Activated naive CD8-positive, alpha-beta T cell treated with anti-CD3 and anti-CD28 coated beads for 36 hours (primary cell): ENCODE measurements around the gene TMCC2. TPM values are rescaled to one million over a fixed set of nuclear protein-coding genes. Genes with fewer than 3 reads are reported as not detected.

Experiments
- DNase-seq: peaks from one replicate; pipeline ENCODE4 v3.0.0; 2021
- H3K27ac Mint-ChIP-seq: one replicate; pipeline ENCODE4 v1.8.0; 2022; ENCODE audit warnings: mild to moderate bottlenecking, moderate library complexity, mixed read lengths
- H3K27me3 Mint-ChIP-seq: one replicate; pipeline ENCODE4 v1.8.0; 2022; ENCODE audit warnings: mild to moderate bottlenecking, mixed read lengths
- H3K36me3 Mint-ChIP-seq: one replicate; pipeline ENCODE4 v1.8.0; 2021; ENCODE audit warnings: mild to moderate bottlenecking, mixed read lengths
- H3K4me1 Mint-ChIP-seq: one replicate; pipeline ENCODE4 v1.8.0; 2021; ENCODE audit warnings: mixed read lengths
- H3K4me3 Mint-ChIP-seq: one replicate; pipeline ENCODE4 v1.8.0; 2022; ENCODE audit warnings: mild to moderate bottlenecking, moderate library complexity, mixed read lengths
- H3K9me3 Mint-ChIP-seq: one replicate; pipeline ENCODE4 v1.8.0; 2022; ENCODE audit warnings: mixed read lengths
- total RNA-seq, 2 experiments: library from RNA; stranded (reverse); gene quantifications; one replicate each; pipeline ENCODE4 v1.2.3, GENCODE V29; 2021

Gene TMCC2
- total RNA-seq, 2 experiments from 2014 or later = 13.3 to 14.0 TPM

DNA sequence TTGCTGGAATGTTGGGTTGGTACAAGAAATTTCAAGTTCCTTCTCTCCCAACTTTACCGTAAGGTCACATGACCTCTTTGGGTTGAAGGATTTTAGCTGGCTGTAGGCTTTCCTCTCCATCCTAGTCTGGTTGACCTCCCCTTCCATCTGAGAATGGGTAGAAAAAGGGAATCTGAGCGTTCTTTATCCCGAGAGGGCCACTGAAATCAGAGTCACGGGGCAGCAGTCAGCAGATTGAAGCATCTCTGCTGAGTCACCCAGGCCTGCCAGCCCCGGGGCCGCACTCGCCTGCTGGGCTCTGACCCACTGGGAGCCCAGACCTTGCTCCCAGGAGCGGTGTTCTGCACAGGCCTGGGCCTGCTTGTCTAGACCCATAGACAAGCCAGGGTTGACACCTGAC lies 31.0 kb downstream of the TMCC2 start:
- H3K4me1 Mint-ChIP-seq = peaks cover 34% of the 10 kb centered on the region
- H3K4me3 Mint-ChIP-seq = no peak overlapping the region

GRCh38 chr1:205259324-205259832 lies 31.6 kb downstream of the TMCC2 start:
- Mint-ChIP-seq H3K9me3 (no peaks in the 10 kb centered on the region), H3K4me1 (peaks cover 34% of the 10 kb centered on the region), H3K4me3 (no peak overlapping the region), H3K27me3 (no peaks in the 10 kb centered on the region), H3K36me3 (peaks cover 2% of the 10 kb centered on the region), H3K27ac (no peak overlapping the region)
- no peak for DNase-seq

More for the DNA sequence above, 31.0 kb downstream of the TMCC2 start:
- Mint-ChIP-seq H3K27ac (no peak overlapping the region), H3K36me3 (peaks cover 2% of the 10 kb centered on the region), H3K9me3 (no peaks in the 10 kb centered on the region), H3K27me3 (no peaks in the 10 kb centered on the region)
- DNase-seq = no peak

DNA sequence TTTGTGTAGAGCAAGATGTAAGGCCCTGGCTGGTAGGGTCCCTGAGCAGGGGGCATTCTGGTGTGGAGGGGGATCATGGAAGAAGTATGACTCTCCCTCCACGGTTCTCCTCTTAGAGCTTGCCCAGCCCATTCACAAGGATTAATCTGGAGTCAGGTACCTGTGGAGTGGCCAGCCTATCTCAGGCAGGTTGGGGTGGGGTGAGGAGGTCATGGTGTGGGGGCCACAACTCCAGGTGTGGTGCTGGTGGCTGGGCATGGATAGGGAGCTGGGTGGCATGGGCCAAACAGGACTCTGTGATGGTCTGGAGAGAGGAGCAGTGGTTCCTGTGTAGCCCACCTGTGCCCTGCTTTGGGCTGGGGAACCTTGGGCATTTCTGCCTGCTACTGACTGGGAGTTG lies 32.3 kb downstream of the TMCC2 start:
- Mint-ChIP-seq H3K4me1 (peaks cover 34% of the 10 kb centered on the region), H3K27ac (no peak overlapping the region), H3K36me3 (peaks cover 2% of the 10 kb centered on the region), H3K4me3 (no peak overlapping the region), H3K27me3 (no peaks in the 10 kb centered on the region), H3K9me3 (no peaks in the 10 kb centered on the region)
- DNase-seq = no peak

- no peak overlapping the region for H3K27ac Mint-ChIP-seq
- no peaks in the 10 kb centered on the region for H3K27me3 Mint-ChIP-seq
- peaks cover 30% of the 10 kb centered on the region for H3K4me1 Mint-ChIP-seq
- H3K9me3 Mint-ChIP-seq = no peaks in the 10 kb centered on the region
- no peak for DNase-seq
- H3K4me3 Mint-ChIP-seq = no peak overlapping the region
- peaks cover 2% of the 10 kb centered on the region for H3K36me3 Mint-ChIP-seq
Observed at GRCh38 chr1:205260948-205261732, 33.4 kb downstream of the TMCC2 start.

- H3K4me1 Mint-ChIP-seq = peaks cover 29% of the 10 kb centered on the region
- peaks cover 2% of the 10 kb centered on the region for H3K36me3 Mint-ChIP-seq
- no peak for DNase-seq
- H3K9me3 Mint-ChIP-seq = no peaks in the 10 kb centered on the region
- H3K27me3 Mint-ChIP-seq = no peaks in the 10 kb centered on the region
- no peak overlapping the region for H3K4me3 Mint-ChIP-seq
- H3K27ac Mint-ChIP-seq = no peak overlapping the region
Observed at GRCh38 chr1:205261946-205262691, 34.4 kb downstream of the TMCC2 start.

- no peak for DNase-seq
- Mint-ChIP-seq H3K4me1 (peaks cover 28% of the 10 kb centered on the region), H3K4me3 (no peak overlapping the region), H3K27me3 (no peaks in the 10 kb centered on the region), H3K27ac (no peak overlapping the region), H3K36me3 (peaks cover 2% of the 10 kb centered on the region), H3K9me3 (no peaks in the 10 kb centered on the region)
Observed at GRCh38 chr1:205262731-205263171, 35.0 kb downstream of the TMCC2 start.

GRCh38 chr1:205263580-205264190 lies 35.9 kb downstream of the TMCC2 start:
- peaks cover 28% of the 10 kb centered on the region for H3K4me1 Mint-ChIP-seq
- no peaks in the 10 kb centered on the region for H3K9me3 Mint-ChIP-seq
- H3K36me3 Mint-ChIP-seq = peaks cover 2% of the 10 kb centered on the region
- no peak overlapping the region for H3K27ac Mint-ChIP-seq
- H3K27me3 Mint-ChIP-seq = no peaks in the 10 kb centered on the region
- DNase-seq = no peak
- H3K4me3 Mint-ChIP-seq = no peak overlapping the region

DNA sequence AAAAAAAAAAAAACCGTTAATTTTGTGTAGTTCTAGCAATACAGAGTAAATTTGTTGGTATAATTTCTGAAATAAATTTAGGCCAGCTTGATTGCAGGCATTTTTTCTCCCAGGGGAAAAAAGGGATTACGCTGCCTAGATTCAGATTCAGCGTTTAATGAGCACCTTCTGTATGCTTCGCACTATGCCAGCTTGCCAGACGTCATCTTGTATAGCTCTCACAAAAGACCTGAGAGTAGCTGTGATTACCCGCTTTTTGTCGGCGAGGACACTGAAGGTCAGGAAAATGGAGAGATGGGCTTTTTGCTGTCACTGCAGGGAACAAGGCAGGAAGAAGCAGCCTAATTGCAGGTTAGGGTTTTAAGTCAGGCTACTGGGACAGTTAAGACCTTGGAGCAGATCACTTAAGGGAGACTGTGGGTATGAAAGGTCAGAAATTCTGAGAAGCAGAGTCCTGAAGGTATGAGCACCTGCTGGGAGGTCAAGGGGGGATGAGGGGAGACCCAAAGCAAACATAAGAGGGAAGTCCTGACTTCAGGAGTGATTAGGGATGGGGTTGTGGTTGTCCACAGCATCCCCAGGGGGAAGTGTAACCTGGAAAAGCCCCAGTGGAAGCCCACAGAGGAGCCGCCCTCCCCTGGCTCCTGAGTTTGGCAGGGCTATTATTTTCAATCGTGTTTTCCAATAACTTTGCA lies 39.0 kb downstream of the TMCC2 start:
- H3K27ac Mint-ChIP-seq = no peak overlapping the region
- H3K4me1 Mint-ChIP-seq = peaks cover 15% of the 10 kb centered on the region
- no peak for DNase-seq
- H3K27me3 Mint-ChIP-seq = no peaks in the 10 kb centered on the region
- H3K4me3 Mint-ChIP-seq = no peak overlapping the region
- H3K36me3 Mint-ChIP-seq = peaks cover under 1% of the 10 kb centered on the region
- H3K9me3 Mint-ChIP-seq = no peaks in the 10 kb centered on the region

- H3K4me3 Mint-ChIP-seq = no peak overlapping the region
- H3K36me3 Mint-ChIP-seq = peaks cover 2% of the 10 kb centered on the region
- peaks cover 10% of the 10 kb centered on the region for H3K4me1 Mint-ChIP-seq
- H3K27ac Mint-ChIP-seq = no peak overlapping the region
- H3K9me3 Mint-ChIP-seq = no peaks in the 10 kb centered on the region
- DNase-seq = no peak
- H3K27me3 Mint-ChIP-seq = no peaks in the 10 kb centered on the region
Observed at GRCh38 chr1:205267306-205267902, 39.7 kb downstream of the TMCC2 start.

DNA sequence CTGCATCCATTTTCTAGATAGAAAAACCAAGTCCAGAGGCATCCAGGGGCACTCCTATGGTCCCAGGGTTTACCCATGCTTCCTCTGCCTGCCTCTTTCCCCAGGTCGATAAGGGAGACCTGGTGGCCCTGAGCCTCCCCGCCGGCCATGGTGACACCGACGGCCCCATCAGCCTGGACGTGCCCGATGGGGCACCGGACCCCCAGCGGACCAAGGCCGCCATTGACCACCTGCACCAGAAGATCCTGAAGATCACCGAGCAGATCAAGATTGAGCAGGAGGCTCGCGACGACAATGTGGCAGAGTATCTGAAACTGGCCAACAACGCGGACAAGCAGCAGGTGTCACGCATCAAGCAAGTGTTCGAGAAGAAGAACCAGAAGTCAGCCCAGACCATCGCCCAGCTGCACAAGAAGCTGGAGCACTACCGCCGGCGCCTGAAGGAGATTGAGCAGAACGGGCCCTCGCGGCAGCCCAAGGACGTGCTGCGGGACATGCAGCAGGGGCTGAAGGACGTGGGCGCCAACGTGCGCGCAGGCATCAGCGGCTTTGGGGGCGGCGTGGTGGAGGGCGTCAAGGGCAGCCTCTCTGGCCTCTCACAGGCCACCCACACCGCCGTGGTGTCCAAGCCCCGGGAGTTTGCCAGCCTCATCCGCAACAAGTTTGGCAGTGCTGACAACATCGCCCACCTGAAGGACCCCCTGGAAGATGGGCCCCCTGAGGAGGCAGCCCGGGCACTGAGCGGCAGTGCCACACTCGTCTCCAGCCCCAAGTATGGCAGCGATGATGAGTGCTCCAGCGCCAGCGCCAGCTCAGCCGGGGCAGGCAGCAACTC lies 41.3 kb downstream of the TMCC2 start:
- no peaks in the 10 kb centered on the region for H3K9me3 Mint-ChIP-seq
- no peaks in the 10 kb centered on the region for H3K27me3 Mint-ChIP-seq
- peaks cover 2% of the 10 kb centered on the region for H3K36me3 Mint-ChIP-seq
- no peak overlapping the region for H3K27ac Mint-ChIP-seq
- no peak overlapping the region for H3K4me3 Mint-ChIP-seq
- H3K4me1 Mint-ChIP-seq = peaks cover 6% of the 10 kb centered on the region
- no peak for DNase-seq

- no peak overlapping the region for H3K4me3 Mint-ChIP-seq
- no peak overlapping the region for H3K27ac Mint-ChIP-seq
- peaks cover 9% of the 10 kb centered on the region for H3K4me1 Mint-ChIP-seq
- H3K27me3 Mint-ChIP-seq = no peaks in the 10 kb centered on the region
- H3K36me3 Mint-ChIP-seq = peaks cover 2% of the 10 kb centered on the region
- DNase-seq = no peak
- H3K9me3 Mint-ChIP-seq = no peaks in the 10 kb centered on the region
Observed at GRCh38 chr1:205269711-205270110, 42.0 kb downstream of the TMCC2 start.

DNA sequence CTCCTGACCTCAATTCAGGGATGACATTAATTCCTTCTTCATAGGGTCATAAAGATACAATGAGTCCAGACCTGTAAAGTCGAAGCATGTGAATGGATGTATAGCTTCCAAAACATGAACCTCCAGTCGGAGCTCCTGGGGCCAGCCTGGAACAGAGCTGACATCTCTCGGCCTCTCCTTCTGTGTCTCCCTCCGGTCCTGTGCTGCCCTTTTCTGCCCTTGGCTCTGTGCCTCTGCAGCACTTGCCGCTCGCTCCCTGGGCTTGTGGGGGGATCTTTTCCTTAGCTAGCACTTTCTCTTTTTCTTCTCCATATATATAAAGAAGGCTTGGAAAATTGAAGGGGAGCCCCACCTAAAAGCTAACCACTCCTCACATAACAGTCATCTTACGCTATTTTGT lies 42.5 kb downstream of the TMCC2 start:
- H3K9me3 Mint-ChIP-seq = no peaks in the 10 kb centered on the region
- peaks cover 12% of the 10 kb centered on the region for H3K4me1 Mint-ChIP-seq
- DNase-seq = no peak
- H3K36me3 Mint-ChIP-seq = peaks cover 2% of the 10 kb centered on the region
- H3K27ac Mint-ChIP-seq = no peak overlapping the region
- H3K27me3 Mint-ChIP-seq = no peaks in the 10 kb centered on the region
- H3K4me3 Mint-ChIP-seq = no peak overlapping the region

- H3K9me3 Mint-ChIP-seq = no peaks in the 10 kb centered on the region
- no peaks in the 10 kb centered on the region for H3K27me3 Mint-ChIP-seq
- H3K4me3 Mint-ChIP-seq = no peak overlapping the region
- peaks cover 2% of the 10 kb centered on the region for H3K36me3 Mint-ChIP-seq
- no peak for DNase-seq
- peaks cover 17% of the 10 kb centered on the region for H3K4me1 Mint-ChIP-seq
- no peak overlapping the region for H3K27ac Mint-ChIP-seq
Observed at GRCh38 chr1:205270764-205271163, 43.0 kb downstream of the TMCC2 start.

DNA sequence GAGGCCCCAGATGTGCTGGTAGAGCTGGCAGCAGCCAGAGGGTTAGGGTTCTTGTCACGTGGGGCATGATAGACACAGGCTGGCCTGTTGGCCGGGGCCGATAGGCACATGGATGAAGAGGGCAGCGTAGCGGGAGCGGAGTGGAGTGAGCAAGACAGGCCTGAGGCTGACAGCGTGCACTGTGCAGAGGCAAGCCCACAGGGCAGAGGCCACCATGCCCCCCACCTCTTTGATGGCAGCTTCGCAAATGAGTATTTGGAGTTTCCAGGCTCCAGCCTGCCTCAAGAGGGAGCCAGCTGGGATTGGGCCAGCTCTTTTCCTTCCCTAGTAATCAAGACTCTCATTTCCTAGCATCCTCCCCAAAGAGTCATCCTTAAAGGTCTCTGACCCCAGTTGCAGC lies 43.5 kb downstream of the TMCC2 start:
- H3K27me3 Mint-ChIP-seq = no peaks in the 10 kb centered on the region
- H3K4me3 Mint-ChIP-seq = no peak overlapping the region
- H3K9me3 Mint-ChIP-seq = no peaks in the 10 kb centered on the region
- no peak for DNase-seq
- H3K27ac Mint-ChIP-seq = no peak overlapping the region
- peaks cover 17% of the 10 kb centered on the region for H3K4me1 Mint-ChIP-seq
- peaks cover 2% of the 10 kb centered on the region for H3K36me3 Mint-ChIP-seq
